K562 (cell line): ENCODE measurements around the gene TESK2. TPM values are rescaled to one million over a fixed set of nuclear protein-coding genes. Genes with fewer than 3 reads are reported as not detected.

Experiments used
- E2F6 ChIP-seq, 2 experiments: IDR thresholded peaks; 2 replicates each; pipeline ENCODE4 v1.6.1; 2011; ENCODE audit warnings: borderline replicate concordance in 1 of 2, control low read depth in 1 of 2, low read depth in 1 of 2, low read length in 1 of 2, mild to moderate bottlenecking in 1 of 2, mixed read lengths in 1 of 2, moderate library complexity in 1 of 2; ENCODE audit not compliant: insufficient read depth in 1 of 2, insufficient read length in 1 of 2, poor library complexity in 1 of 2, severe bottlenecking in 1 of 2; ENCODE audit errors: extremely low read depth in 1 of 2
- EP300 ChIP-seq: IDR thresholded peaks from 2 replicates; pipeline ENCODE4 v1.6.1; 2012; ENCODE audit warnings: low read length, improper control_type of control experiment
- ETV6 ChIP-seq, 3 experiments: fragments of 150-350 bp in 1 of 3; sonication (generic) in 1 of 3; formaldehyde crosslinking in 1 of 3; IDR thresholded peaks; 2 replicates each; pipeline versions ENCODE4 v1.6.1 to v1.8.0; 2014 to 2022; ENCODE audit warnings: borderline replicate concordance in 2 of 3, low read depth in 2 of 3, antibody characterized with exemption in 1 of 3, low read length in 1 of 3, mild to moderate bottlenecking in 1 of 3, missing genetic modification reagents in 1 of 3
- HBP1 ChIP-seq: fragments of 450-650 bp; formaldehyde crosslinking; IDR thresholded peaks from 2 replicates; pipeline ENCODE4 v1.4.0; 2022; ENCODE audit warnings: missing genetic modification characterization
- IRF9 ChIP-seq: fragments of 450-650 bp; IDR thresholded peaks from 2 replicates; pipeline ENCODE4 v1.6.1; 2016; ENCODE audit warnings: missing biosample characterization, missing genetic modification characterization
- MAFK ChIP-seq: IDR thresholded peaks from 2 replicates; pipeline ENCODE4 v1.6.1; 2011; ENCODE audit warnings: low read length, improper control_type of control experiment
- NUFIP1 ChIP-seq: fragments of 450-650 bp; IDR thresholded peaks from 2 replicates; pipeline ENCODE4 v1.6.1; 2018; ENCODE audit not compliant: partially characterized antibody
- RAD21 ChIP-seq, 2 experiments: fragments of 250-450 bp in 1 of 2; fragments of 450-650 bp in 1 of 2; sonication (Bioruptor Pico) in 1 of 2; formaldehyde crosslinking in 1 of 2; IDR thresholded peaks in 1 of 2; conservative IDR thresholded peaks in 1 of 2; 2 replicates each; pipeline versions ENCODE4 v1.4.0 to v1.8.0; 2020 to 2022; ENCODE audit warnings: mild to moderate bottlenecking in 2 of 2, moderate library complexity in 1 of 2
- SP1 ChIP-seq: sonication (generic); formaldehyde crosslinking; IDR thresholded peaks from 2 replicates; pipeline ENCODE4 v1.8.1; 2022; ENCODE audit warnings: mild to moderate bottlenecking, missing genetic modification reagents
- TCF3 ChIP-seq: sonication (generic); formaldehyde crosslinking; IDR thresholded peaks from 2 replicates; pipeline ENCODE4 v1.4.0; 2020; ENCODE audit warnings: mild to moderate bottlenecking, missing genetic modification reagents
- THAP12 ChIP-seq: fragments of 250-450 bp; sonication (Bioruptor Pico); IDR thresholded peaks from 2 replicates; pipeline ENCODE4 v1.9.0; 2021; ENCODE audit warnings: mild to moderate bottlenecking, inconsistent platforms
- U2AF1 ChIP-seq: fragments of 200-400 bp; formaldehyde crosslinking; optimal IDR thresholded peaks from 2 replicates; pipeline ENCODE3; 2017; ENCODE audit warnings: mild to moderate bottlenecking, low read depth, low read length, moderate library complexity
- YY1 ChIP-seq, 3 experiments: IDR thresholded peaks; 2 replicates each; pipeline ENCODE4 v1.6.1; 2011; ENCODE audit warnings: low read length in 2 of 3, mild to moderate bottlenecking in 2 of 3, moderate library complexity in 2 of 3, borderline replicate concordance in 1 of 3, control low read depth in 1 of 3, low read depth in 1 of 3; ENCODE audit not compliant: insufficient read depth in 3 of 3, insufficient replicate concordance in 2 of 3, control insufficient read depth in 1 of 3, insufficient read length in 1 of 3; ENCODE audit errors: extremely low read depth in 1 of 3
- ZNF239 ChIP-seq: fragments of 250-450 bp; sonication (Bioruptor Pico); IDR thresholded peaks from 2 replicates; pipeline ENCODE4 v1.4.0; 2020; ENCODE audit warnings: mild to moderate bottlenecking
- ZNF282 ChIP-seq: sonication (generic); formaldehyde crosslinking; IDR thresholded peaks from 2 replicates; pipeline ENCODE4 v1.8.1; 2023; ENCODE audit warnings: missing genetic modification reagents
- ZNF445 ChIP-seq: fragments of 250-450 bp; sonication (Bioruptor Pico); IDR thresholded peaks from 2 replicates; pipeline ENCODE4 v1.4.0; 2020; ENCODE audit warnings: low read depth, mild to moderate bottlenecking, moderate library complexity
- ZNF644 ChIP-seq: fragments of 200-800 bp; sonication (Bioruptor generic); IDR thresholded peaks from 2 replicates; pipeline ENCODE4 v1.6.1; 2016; ENCODE audit warnings: low read depth, missing genetic modification characterization, missing compliant biosample characterization
- ZNF717 ChIP-seq: fragments of 250-450 bp; sonication (Bioruptor Pico); IDR thresholded peaks from 2 replicates; pipeline ENCODE4 v1.5.0; 2021
- ZNF785 ChIP-seq: fragments of 250-450 bp; sonication (Bioruptor Pico); IDR thresholded peaks from 2 replicates; pipeline ENCODE4 v1.4.0; 2020; ENCODE audit warnings: mild to moderate bottlenecking
- polyA plus RNA-seq, 8 experiments: library from polyadenylated mRNA; depleted of rRNA in 4 of 8; stranded (reverse) in 5 of 8; unstranded in 3 of 8; fragments of >200 nt; fragmentation: Nextera tagmentation in 2 of 8; fragmentation: Illumina TruSeq in 1 of 8; extraction: Ambion mirVana in 2 of 8; extraction: Trizol in 1 of 8; gene quantifications; 2 replicates each; pipeline versions ENCODE4 v1.2.1 to v1.2.3, GENCODE V29; 2011 to 2014; ENCODE audit warnings: inconsistent platforms in 1 of 8, missing spikeins in 1 of 8
- total RNA-seq, 7 experiments: library from RNA; depleted of rRNA in 6 of 7; stranded (reverse); fragments of >200 nt in 6 of 7; fragmentation: Illumina TruSeq in 2 of 7; extraction: Trizol in 2 of 7; gene quantifications; 2 replicates each; pipeline versions ENCODE4 v1.2.1 to v1.2.3, GENCODE V29; 2011 to 2021; ENCODE audit warnings: low replicate concordance in 1 of 7

Gene TESK2
- total and polyA plus RNA-seq, 9 of the 15 experiments (the other 6 are each of a cell fraction or from before 2014, with no cell fraction given) = 1.6 to 5.3 (median 3.7) TPM

GRCh38 chr1:45410850-45411509 is 80.0 kb downstream of the TESK2 start (continued):
- TF ChIP-seq YY1 (IDR thresholded peaks at IDR 0.05; ENCODE audit: borderline replicate concordance in 1 of 3, control insufficient read depth in 1 of 3, extremely low read depth in 1 of 3, insufficient read depth in 3 of 3, insufficient read length in 1 of 3, insufficient replicate concordance in 2 of 3, low read depth in 1 of 3, low read length in 2 of 3) (no peak), U2AF1 (no peak), TCF3 (CRISPR knock-in tag) (no peak), ZNF282 (CRISPR knock-in tag) (no peak), ZNF239 (peak; percentile 62; the same call in 1 of the 2 replicates), NUFIP1 (no peak), IRF9 (no peak), ZNF785 (CRISPR knock-in tag) (no peak), EP300 (peak; percentile 78; the same call in 1 of the 2 replicates), ZNF445 (CRISPR knock-in tag) (no peak), THAP12 (CRISPR knock-in tag) (no peak), RAD21 (CRISPR knock-in tag; conservative IDR thresholded peaks at IDR 0.05 in 1 of 2, IDR thresholded peaks at IDR 0.05 in 1 of 2) (0 out of 4 replicates have a peak, but pooled peaks of 1 of the 2 experiments have one; percentile 13), ZNF717 (CRISPR knock-in tag) (no peak), SP1 (CRISPR knock-in tag) (0 out of 2 replicates have a peak, but pooled peaks have one; percentile 14), E2F6 (IDR thresholded peaks at IDR 0.05; ENCODE audit: borderline replicate concordance in 1 of 2, extremely low read depth in 1 of 2, insufficient read depth in 1 of 2, insufficient read length in 1 of 2, low read depth in 1 of 2, low read length in 1 of 2, poor library complexity in 1 of 2, severe bottlenecking in 1 of 2) (no peak), ETV6 (IDR thresholded peaks at IDR 0.05; ENCODE audit: borderline replicate concordance in 1 of 2, low read depth in 2 of 2, low read length in 1 of 2) (no peak), ETV6 (CRISPR knock-in tag; IDR thresholded peaks at IDR 0.05; ENCODE audit: borderline replicate concordance) (no peak), HBP1 (CRISPR knock-in tag) (no peak), MAFK (no peak), ZNF644 (tag) (no peak; the same call in 1 of the 2 replicates)
